GM18498 (cell line): ENCODE data around the gene MKX.

Experiments
- ATAC-seq: cut with Tn5 transposase; IDR thresholded peaks from one replicate; pipeline ENCODE4 v1.9.1; 2021; ENCODE audit warnings: mild to moderate bottlenecking, moderate library complexity; ENCODE audit not compliant: unreplicated experiment

MKX gene, protein sequence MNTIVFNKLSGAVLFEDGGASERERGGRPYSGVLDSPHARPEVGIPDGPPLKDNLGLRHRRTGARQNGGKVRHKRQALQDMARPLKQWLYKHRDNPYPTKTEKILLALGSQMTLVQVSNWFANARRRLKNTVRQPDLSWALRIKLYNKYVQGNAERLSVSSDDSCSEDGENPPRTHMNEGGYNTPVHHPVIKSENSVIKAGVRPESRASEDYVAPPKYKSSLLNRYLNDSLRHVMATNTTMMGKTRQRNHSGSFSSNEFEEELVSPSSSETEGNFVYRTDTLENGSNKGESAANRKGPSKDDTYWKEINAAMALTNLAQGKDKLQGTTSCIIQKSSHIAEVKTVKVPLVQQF

DNA sequence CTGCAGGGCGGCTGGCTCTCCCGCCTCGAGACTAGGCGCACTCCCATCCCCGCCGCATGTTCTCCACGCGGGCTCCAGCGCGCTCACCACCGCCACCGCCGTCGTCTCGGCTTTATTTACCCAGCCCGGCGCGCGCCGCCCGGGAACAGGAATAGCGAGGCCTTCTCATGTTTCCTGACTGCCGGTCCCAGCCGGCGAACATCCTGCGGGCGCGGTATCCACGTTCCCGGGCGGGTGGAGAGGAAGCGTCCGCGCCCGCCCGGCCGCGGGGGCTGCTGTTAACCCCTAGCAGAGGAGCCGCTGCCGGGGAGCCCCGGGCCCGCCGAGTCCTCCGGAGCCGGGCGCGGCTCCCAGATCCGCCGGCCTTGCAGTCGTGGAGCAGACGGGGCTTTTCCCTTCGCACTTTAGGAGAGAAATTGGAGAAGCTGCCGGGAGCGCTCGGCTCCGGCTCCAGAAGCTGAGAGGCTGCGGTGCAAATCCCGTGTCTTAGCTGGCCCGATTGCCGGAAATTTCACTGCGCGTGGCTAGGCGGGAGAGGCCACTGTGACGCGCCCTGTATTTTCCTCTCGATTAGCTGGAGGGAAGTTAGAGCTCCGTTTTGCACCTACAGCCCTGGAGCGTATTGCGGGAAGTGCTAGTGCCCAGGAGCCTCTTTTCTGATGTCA lies at the start of gene MKX:
TSS of gene MKX (minus strand) at position 88 of the 665 bp plus-strand sequence. CDS start 2,404 bp downstream, outside the sequence.
- no peak for ATAC-seq

DNA sequence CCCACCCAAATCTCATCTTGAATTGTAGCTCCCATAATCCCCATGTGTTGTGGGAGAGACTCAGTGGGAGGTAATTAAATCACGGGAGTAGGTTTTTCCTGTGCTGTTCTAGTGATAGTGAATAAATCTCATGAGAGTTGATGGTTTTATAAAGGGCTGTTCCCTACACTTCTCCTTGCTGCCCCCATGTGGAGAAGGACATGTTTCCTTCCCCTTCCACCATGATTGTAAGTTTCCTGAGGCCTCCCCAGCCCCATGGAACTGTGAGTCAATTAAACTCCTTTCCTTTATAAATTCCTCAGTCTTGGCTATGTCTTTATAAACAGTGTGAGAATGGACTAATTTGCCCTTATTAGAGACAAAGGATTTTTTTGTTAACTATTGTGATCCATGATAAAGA lies 48.5 kb upstream of the MKX start:
- no peak for ATAC-seq

DNA sequence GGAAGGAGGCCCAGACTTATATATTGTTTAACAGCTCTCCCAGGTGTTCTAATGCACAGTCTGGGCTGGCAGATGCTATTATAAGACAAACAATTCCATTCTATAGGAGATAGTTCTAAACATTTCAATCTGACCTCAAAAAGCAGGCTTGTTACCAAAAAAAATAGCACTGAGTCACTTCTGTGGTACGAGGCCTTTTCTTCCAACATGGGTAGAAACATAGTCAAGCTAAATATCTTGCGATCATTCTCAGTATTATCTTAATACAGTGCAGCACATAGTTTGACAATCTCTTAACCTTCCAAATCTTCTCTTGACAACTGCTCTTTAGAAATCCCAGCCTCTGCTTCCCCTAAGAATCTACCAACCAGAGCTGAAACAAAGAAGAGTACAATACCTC lies 46.6 kb upstream of the MKX start:
- no peak for ATAC-seq

DNA sequence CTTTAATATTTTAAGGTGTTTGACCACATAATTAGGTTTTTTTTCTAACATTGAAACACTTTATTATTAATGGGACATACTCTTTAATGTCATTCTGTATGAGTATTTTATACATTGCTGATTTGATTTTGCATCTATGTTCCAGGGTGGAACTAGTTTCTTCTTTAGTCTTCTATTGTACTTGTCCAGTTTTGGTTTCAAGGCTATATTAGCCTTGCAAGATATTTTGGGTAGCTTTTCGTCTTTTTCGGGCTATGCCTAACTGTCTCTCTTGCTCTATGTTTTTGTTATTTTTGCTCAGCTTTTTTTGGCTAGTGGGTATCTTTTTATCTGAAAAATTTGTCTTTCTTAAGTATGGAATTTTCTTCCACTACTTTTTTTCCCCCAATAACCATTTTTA lies 38.7 kb upstream of the MKX start:
- no peak for ATAC-seq

DNA sequence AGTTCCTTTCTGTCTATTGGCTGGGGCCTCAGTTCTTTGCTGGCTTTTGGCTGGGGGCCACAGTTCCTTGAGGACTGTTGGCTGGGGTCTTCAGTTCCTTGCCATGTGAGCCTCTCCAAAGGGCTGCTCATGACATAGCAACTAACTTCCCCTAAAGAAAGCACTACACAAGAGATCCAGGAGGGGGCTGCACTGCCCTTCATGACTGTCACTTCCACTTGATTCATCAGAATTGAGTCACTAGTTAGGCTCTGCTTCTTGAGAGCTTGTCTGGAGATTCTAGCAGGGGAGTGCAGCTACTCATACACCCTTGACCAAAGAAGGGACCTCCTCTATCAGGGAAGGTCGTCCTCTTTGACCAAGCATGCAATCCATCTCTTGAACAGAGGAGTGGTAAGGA lies 38.0 kb upstream of the MKX start:
- ATAC-seq = no peak

DNA sequence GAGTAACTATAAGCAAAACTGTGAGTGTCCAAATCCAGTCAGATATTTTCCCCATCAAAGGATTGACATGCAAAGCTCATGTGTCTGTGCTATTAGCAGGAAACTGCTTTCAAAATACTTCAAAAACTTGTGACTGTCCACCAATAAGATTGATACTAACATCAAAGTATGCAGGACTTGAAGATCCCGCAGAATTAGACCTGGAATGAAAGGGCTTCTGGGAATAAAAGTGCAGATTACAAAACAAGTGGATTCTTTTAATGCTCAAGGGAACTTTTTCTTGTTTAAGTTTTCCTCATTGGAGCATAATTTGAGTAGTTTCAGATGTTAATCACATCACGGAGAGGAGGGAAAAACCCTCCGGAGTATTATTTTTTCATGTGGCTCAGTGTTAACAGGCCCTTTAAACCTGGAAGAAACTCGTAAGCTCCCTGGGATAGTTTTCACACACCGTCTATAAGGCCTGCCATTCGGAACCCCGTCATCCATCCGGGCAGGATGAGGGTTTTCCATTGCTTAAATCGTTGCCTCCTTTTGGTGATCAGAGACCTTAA lies 33.9 kb upstream of the MKX start:
- no peak for ATAC-seq

DNA sequence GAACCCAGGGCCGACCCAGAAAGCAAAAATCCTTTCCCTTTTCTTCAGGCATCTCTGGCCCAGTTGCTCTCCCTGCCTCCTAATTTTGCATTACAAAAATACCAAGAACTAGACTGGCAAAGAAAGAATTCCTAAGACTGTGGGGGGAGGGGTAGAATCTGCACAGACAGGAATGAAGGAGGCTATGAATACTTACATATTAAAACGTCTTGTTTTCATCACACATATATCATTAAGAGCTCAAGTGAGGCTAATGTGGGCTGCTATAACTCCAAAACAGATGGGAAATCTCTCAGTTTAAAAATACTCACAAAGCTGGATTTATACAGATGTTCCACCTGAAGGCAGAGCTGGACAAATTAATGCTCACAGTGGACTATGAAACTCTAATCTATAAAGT lies 29.2 kb upstream of the MKX start:
- no peak for ATAC-seq

DNA sequence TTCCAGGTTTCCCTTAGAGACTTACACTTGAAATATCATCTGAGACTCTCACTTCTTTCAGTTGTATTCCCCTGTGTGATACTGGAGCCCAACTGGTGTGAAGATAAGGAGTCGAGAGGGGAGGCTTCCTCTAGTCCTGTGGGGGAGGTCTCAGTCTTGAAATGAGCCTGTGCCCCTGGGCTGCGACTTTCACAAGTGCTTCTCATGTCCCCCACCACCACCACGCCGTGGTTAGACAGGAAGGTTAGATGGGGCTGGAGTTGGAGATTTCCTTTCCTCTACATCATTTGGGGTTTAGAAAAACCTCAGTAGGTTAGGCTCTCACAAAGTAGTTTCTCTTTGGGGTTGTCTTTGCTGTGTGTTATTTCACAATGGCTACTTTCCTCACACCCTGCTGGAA lies 25.6 kb upstream of the MKX start:
- ATAC-seq = no peak

DNA sequence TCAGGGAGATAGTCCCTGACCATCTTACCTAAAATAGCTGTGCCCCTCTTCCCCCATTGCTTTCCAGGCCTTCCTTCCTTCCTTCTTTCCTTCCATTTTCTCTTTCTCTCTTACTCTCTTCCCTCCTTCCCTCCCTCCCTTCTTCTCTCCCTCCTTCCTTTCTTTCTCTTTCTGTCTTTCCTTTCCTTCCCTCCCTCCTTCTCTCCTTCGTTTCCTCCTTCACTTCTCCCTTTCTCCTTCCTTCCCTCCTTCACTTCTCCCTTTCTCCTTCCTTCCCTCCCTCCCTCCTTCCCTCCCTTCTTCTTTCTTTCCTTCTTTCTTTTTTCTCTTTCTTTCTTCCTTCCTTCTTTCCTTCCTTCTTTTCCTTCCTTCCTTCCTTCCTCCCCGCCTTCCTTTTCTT lies 24.6 kb upstream of the MKX start:
- no peak for ATAC-seq

DNA sequence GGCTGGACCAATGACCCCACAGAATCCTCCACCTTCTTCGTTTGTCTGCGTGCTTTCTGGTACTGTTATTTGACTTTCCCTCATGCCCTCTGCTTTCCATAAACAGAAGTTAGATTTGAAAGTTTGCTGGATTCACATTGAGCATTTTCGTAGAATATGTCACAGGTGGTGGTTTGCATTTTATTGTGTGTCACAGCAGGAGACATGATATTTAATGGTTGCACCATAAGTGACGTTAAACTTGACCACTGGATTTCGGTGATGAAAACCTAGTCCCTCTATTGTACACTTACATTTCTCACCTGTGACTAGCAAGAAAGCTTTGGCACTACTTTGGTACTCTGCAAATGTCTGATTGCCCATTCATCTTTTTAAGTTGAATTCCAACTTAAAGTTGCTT lies 15.2 kb upstream of the MKX start:
- ATAC-seq = no peak

DNA sequence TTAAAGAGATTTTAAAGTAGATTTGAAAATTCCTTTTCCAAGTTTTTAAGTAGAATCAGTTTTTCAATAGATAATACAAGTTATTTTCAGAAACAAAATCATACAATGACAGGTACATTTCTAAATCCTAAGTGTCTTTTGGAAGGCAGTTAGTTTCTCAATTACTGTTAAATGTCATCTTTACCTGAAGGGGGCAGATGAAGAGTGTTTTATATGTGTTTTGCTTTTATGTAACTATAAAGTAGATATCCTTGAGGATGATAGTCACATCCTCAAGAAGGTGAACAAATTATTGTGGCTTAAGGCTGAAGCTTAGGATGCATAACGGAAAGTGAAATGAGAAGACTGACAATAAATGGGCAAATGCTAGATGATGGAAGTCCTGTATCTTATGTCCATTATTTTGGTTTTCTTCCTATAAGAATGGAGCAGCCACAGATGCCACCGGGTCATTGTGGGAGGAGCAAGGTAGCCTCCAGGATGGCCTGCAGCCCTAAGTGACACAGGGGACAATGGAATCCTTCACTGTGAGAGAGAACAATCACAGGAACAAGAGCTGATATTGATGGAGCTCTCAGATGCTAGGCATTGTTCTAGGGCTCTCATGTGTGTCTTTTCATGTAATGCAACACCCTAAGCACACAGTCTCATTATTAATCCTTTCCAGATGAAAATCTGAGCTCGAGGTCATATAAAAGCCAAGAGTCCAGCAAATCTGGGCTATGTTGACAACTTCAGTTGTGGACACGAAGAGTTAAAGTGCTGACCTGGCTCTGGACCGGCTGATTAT lies 14.1 kb upstream of the MKX start:
- ATAC-seq = no peak

DNA sequence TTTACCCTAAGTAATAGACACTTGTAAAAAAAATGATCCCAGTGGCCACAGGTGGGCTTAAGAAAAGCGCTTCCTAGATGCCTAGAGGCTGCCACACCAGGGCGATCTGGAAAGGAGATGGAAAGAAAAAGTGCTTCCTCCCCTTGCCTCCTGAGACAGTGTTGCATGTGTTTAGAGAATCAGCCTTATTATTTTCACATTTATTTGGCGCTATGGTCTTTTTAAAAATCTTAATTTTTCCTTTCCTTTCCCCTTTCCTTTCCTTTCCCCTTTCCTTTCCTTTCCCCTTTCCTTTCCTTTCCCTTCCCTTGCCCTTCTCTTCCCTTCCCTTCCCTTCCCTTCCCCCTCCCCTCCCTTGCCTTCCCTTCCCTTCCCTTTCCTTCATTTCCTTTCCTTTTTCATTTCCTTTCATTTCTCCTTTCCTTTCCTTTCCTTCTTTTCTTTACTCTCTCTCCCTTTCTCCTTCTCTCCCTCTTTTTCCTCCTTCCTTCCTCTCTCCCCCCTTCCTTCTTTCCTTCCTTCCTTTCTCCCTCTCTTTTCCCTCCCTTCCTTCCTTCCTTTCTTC lies 7.1 kb upstream of the MKX start:
- ATAC-seq = no peak

DNA sequence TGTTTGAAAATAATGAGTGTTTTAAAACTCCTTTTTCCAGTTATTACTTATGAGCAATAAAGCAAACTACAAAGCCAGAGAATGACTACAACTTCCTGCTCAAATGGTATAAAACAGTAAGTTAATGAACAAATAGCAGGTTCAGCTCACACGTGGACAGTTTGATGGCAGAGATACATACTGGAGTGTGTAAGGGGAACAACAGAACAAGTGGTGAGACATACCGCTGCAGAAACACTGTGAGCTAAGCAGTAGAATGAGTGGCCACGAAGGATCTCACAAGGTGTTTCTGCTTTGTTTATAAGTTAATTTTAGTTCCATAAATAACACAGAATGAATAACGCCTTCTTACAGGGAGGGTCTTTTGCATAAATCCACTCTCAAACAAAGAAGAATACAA lies 3.0 kb upstream of the MKX start:
- ATAC-seq = no peak

DNA sequence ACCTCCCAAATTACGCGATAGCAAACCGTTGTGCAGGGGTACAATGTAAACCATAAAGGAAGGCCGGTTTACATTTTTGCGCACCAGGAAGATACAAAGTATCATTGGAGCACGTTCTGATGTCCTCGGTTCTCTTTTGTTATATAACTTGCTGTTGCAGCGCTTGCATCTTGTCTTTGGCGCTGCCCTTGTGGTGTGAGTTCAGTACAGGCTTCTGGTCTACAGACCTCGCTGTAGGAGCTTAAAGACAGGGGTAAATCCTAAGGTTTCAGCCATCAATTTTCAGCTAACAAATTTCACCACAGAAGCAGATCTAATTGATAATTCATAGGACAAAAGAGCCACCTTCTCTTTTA lies 1.5 kb upstream of the MKX start:
- no peak for ATAC-seq

DNA sequence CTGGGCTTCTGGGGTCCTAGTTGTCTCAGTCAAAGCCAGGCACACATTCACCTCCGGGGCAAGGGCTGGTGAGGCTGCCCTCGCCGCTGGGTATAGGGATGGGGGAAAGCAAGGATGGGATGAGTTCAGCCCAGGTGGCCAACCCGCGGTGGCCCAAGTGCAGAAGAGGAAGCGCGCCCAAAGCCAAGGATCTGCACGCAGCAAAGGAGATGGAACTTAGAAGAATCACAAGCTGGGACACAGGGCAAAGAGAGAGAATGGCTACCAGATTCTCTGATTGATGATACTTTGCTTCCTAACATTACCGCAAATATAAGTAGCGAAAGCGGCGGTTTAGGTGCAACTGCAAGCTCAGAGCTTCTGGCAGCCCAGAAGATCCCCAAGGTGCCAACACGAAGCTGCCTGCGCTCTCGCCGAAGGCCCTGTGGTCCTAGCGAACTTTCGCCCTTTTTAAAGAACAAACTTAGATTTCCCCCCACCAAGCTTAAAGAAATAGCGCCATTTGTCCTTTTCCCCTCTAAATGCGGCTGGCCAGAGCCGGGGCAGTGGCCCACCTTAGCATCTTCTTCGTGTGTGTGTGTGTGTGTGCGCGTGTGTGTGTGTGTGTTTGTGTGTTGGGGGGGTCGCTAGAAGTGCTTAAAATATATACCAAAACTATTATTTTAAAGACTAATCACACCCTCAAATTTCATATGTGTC lies 927 bp upstream of the MKX start:
- no peak for ATAC-seq

DNA sequence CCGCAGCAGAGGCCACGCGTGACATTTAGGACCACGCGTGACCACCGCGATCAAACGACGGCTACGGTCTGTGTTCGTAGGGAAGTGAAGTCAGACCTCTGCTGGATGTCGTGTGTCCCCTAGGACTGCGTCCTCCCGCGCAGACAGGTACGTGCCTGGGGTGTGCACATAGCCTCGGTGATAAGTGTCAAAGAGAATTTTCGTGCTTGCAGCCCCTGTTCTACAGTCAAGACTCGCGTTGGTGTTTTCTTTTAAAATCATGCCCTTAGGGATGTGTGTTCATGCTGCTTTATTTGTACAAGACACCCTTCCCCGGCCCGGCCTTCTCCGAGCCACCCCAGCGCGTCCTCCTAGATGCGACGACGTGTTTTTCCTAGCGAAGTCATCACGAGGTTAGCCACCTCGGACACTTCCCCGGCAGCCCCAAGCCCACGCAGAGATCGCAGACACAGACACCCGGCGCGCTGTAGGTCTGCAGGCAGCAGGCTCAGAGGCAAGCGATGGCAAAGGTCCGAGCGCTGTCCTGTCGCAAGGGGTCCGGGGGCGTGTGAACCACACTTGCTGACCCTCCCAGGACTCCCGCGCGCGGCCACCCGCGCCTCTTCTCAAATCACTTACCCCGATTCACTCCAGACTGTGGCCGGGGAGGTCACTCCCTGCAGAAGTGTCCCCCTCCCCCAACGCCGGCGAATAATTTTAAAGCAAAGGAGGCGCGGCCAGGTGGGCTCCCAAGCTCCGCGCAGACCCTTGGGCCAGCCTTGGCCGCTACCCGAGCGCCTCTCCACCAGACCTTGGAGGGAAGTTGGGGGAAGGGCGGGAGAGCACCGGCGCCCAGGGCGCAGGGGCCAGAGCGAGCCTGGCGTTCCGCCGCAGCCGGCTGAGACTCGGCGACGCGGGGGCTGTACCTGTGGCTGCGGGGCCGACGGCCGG lies 552 bp downstream of the MKX start:
- ATAC-seq = no peak

DNA sequence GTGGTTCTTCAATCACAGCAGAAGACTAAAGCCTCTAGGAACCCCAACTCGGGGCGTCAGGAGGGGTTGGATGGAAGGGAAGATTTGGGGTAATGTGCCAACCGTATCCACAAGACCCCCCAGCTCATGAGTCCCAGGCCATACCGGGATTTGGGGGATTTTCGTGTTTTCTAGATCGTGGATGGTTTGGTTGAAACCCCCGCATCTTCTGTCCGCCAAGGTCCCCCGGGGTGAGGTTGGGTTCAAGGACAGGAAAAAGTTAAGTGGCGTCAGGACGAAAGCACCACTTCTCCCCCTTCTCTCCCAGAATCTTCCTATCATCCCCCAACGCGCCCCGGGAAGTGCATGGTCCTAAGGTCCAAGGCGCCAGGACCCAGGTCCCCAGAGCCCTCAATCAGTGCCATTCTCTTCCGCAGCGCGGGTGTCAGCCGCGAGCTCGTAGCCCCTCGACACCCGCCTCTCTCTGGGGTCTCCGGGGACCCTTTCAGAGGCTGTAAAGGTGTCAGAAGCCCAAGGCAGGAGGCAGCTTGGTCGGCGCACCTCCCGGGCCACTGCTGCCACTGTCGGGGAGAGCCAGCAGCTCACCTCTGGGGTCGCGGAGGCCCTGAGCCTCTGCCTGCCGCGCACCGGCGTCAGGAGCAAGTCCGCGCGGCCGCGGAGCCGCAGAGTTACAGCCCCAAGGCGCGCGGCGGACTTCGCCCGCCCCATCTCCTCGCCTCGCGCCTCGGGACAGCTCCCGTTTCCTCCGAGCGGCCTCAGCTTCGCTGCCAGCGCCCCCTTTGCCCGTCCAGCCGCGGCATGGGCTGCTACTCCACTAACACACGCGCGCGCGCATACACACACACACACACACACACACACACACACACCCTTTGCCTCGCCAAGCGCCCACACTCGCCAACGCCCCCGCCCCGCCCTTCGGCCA lies 1.5 kb downstream of the MKX start:
- no peak for ATAC-seq

DNA sequence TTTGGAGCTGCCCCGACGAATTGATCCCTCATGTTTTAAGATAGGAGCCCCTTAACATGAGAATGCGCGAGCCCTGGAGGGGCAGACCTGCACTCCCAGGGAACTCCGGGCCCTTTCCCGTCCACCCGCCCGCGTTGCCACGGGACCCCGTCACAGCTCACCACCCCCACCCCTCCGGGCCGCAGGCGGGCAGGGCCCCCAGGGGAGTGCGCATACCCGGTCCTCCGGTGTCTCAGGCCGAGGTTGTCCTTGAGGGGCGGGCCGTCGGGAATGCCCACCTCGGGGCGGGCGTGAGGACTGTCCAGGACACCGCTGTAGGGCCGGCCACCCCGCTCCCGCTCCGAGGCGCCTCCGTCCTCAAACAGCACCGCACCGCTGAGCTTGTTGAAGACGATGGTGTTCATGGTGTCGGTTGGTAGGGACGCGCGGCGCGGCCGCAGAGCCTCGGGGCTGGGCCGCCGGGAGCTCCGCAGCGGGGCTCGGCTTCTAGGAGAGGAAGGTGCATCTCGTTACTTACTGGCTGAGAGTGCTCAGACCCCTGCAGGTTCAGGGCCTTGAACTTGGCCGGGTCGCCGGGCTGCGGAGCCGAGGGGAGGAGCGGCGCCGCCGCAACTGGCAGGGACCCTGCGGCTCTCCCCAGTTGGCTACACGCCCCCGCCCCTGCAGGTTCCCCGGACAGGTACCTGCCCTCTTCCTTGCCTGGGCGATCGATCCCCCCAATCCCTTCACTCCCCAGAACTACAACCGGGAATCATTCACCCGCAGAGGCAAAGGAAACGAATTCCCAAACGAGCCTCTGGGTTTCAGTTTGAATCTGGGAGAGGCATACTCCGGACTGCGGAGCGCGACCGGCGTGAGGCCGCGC lies 2.4 kb downstream of the MKX start:
- no peak for ATAC-seq
